OCI-LY7 (cell line): ENCODE measurements around the gene CACNA2D2. TPM values are rescaled to one million over a fixed set of nuclear protein-coding genes. Genes with fewer than 3 reads are reported as not detected.

Source experiments
- BruUV-seq: library from RNA; stranded (reverse); fragments of 400-500 nt; replicated peaks from 2 replicates; lab custom pipeline; 2021; lab: Mats Ljungman, UMichigan
- CTCF ChIA-PET: fragments of 300-600 bp; sonication (Branson Sonifier 250); formaldehyde crosslinking; loops from one replicate; lab custom pipeline; 2022; ENCODE audit warnings: antibody characterized with exemption; ENCODE audit not compliant: unreplicated experiment; lab: Charles Lee
- POLR2A ChIA-PET: fragments of 300-600 bp; sonication (Branson Sonifier 250); formaldehyde crosslinking; loops from one replicate; lab custom pipeline; 2022; ENCODE audit warnings: antibody characterized with exemption; lab: Charles Lee
- DNase-seq: peaks from one replicate; pipeline ENCODE4 v3.0.0-alpha.2; 2015; ENCODE audit warnings: low spot score
- H2AFZ ChIP-seq: fragments of 200-600 bp; sonication (generic), shearing (Covaris generic); 2 replicates; pipeline ENCODE4 v1.6.1; 2014; ENCODE audit warnings: mild to moderate bottlenecking, antibody characterized with exemption, low read length, moderate library complexity
- H3K27ac ChIP-seq: fragments of 200-600 bp; sonication (generic); 2 replicates; pipeline ENCODE4 v1.5.1; 2014; ENCODE audit warnings: mixed run types, low read depth, mild to moderate bottlenecking, moderate library complexity, low read length, inconsistent platforms; ENCODE audit not compliant: poor library complexity, severe bottlenecking
- H3K36me3 ChIP-seq: fragments of 200-600 bp; sonication (generic); 2 replicates; pipeline ENCODE4 v1.6.1; 2014; ENCODE audit warnings: mild to moderate bottlenecking, antibody characterized with exemption, low read length, moderate library complexity, mixed read lengths; ENCODE audit not compliant: insufficient read depth
- H3K4me1 ChIP-seq: fragments of 200-600 bp; sonication (generic); 2 replicates; pipeline ENCODE4 v1.5.1; 2014; ENCODE audit warnings: mild to moderate bottlenecking, low read length; ENCODE audit not compliant: insufficient read depth, poor library complexity, severe bottlenecking
- H3K4me2 ChIP-seq: fragments of 200-600 bp; sonication (generic); 2 replicates; pipeline ENCODE4 v1.6.1; 2014; ENCODE audit warnings: mild to moderate bottlenecking, low read length
- H3K4me3 ChIP-seq: fragments of 200-600 bp; sonication (generic); 2 replicates; pipeline ENCODE4 v1.5.1; 2014; ENCODE audit warnings: mild to moderate bottlenecking, low read depth, low read length; ENCODE audit not compliant: poor library complexity, severe bottlenecking
- H3K79me2 ChIP-seq: fragments of 200-600 bp; sonication (generic); 2 replicates; pipeline ENCODE4 v1.6.1; 2016; ENCODE audit warnings: low read depth, mild to moderate bottlenecking, low read length, moderate library complexity, mixed read lengths; ENCODE audit not compliant: insufficient read depth
- H3K9me2 ChIP-seq: fragments of 200-600 bp; sonication (generic); 2 replicates; pipeline ENCODE4 v1.6.1; 2016; ENCODE audit warnings: mild to moderate bottlenecking, low read length, mixed read lengths; ENCODE audit not compliant: insufficient read depth
- H3K9me3 ChIP-seq: fragments of 200-600 bp; sonication (generic); 2 replicates; pipeline ENCODE4 v1.6.1; 2014; ENCODE audit warnings: mild to moderate bottlenecking, mixed run types, low read length, mixed read lengths
- H4K20me1 ChIP-seq: fragments of 200-600 bp; sonication (generic); 2 replicates; pipeline ENCODE4 v1.6.1; 2014; ENCODE audit warnings: mild to moderate bottlenecking, antibody characterized with exemption, low read length, moderate library complexity, mixed read lengths; ENCODE audit not compliant: insufficient read depth
- EZH2phosphoT487 ChIP-seq: fragments of 200-600 bp; sonication (generic); IDR thresholded peaks from 2 replicates; pipeline ENCODE4 v1.6.1; 2018; ENCODE audit warnings: low read depth, borderline replicate concordance, mild to moderate bottlenecking, mixed run types, antibody characterized with exemption, low read length, moderate library complexity, mixed read lengths
- intact Hi-C: fragments of 100-400 bp; cut with micrococcal nuclease; formaldehyde crosslinking; loops from one replicate; pipeline ENCODE4 v1.10.0; 2022; ENCODE audit not compliant: unreplicated experiment
- total RNA-seq, 2 experiments: library from RNA; depleted of rRNA in 1 of 2; stranded (reverse); fragments of >200 nt in 1 of 2; shearing (Covaris generic) in 1 of 2; gene quantifications; 2 replicates each; pipeline ENCODE4 v1.2.3, GENCODE V29; 2014 to 2022
- TF ChIP-seq, protein P1 (sequence below): fragments of 200-600 bp; sonication (generic); conservative IDR thresholded peaks from 2 replicates; pipeline ENCODE4 v1.5.1; 2014; ENCODE audit warnings: mild to moderate bottlenecking, antibody characterized with exemption, low read length, moderate library complexity, mixed read lengths

The CACNA2D2 gene
- total RNA-seq, 2 experiments from 2014 or later: 0.09 to 0.21 TPM

DNA sequence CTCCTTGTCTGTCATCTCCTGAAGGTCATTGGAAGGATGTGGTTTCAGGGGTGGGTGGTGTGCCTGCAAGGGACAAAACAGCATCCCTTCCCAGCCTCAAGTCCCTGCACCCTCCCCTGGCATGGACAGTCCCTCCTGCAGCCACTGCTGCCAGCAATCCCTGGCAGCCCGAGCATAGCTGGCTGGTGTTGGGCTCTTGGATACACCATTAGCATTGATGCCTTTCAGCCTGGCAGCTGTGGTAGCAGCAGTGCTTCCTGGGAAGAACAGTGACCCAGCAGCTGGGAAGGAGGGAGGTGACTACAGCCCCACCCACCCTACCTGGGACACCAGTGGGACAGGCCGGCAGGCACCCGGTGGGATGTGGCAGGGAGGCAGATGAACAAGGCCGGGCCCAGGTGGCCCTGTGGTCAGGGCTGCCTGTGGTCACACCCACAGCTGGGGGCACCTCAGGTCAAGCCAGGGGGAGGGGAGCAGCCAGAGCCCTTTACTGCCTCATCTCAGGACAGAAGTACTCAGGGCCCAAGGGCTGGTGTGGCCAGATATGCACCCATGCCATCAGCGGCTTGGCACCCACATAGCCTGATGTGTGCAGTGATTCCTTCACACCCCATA, 111.2 kb downstream of the CACNA2D2 start:
- no TSS peak for BruUV-seq
- Histone ChIP-seq H3K4me2 (no peak overlapping the region), H3K4me1 (no peaks in the 10 kb centered on the region), H3K9me2 (no peaks in the 10 kb centered on the region), H3K9me3 (no peaks in the 10 kb centered on the region), H4K20me1 (no peaks in the 10 kb centered on the region), H3K27ac (no peak overlapping the region), H2AFZ (no peak overlapping the region), H3K36me3 (no peaks in the 10 kb centered on the region), H3K4me3 (no peak overlapping the region), H3K79me2 (no peaks in the 10 kb centered on the region)
- no peak for DNase-seq
- CTCF ChIA-PET: interaction anchor here (1.1 kb wide), 1 partner anchor 13 kb away, joined by 3 read pairs; no protein-coding TSS in a partner anchor
- intact Hi-C loops: no loop called here
- TF ChIP-seq EZH2phosphoT487: no peak
- TF ChIP-seq, protein P1, sequence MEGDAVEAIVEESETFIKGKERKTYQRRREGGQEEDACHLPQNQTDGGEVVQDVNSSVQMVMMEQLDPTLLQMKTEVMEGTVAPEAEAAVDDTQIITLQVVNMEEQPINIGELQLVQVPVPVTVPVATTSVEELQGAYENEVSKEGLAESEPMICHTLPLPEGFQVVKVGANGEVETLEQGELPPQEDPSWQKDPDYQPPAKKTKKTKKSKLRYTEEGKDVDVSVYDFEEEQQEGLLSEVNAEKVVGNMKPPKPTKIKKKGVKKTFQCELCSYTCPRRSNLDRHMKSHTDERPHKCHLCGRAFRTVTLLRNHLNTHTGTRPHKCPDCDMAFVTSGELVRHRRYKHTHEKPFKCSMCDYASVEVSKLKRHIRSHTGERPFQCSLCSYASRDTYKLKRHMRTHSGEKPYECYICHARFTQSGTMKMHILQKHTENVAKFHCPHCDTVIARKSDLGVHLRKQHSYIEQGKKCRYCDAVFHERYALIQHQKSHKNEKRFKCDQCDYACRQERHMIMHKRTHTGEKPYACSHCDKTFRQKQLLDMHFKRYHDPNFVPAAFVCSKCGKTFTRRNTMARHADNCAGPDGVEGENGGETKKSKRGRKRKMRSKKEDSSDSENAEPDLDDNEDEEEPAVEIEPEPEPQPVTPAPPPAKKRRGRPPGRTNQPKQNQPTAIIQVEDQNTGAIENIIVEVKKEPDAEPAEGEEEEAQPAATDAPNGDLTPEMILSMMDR: no peak
- POLR2A ChIA-PET: interaction anchor here (0.6 kb wide), 1 partner anchor 78 kb away, joined by 5 read pairs; no protein-coding TSS in a partner anchor

DNA sequence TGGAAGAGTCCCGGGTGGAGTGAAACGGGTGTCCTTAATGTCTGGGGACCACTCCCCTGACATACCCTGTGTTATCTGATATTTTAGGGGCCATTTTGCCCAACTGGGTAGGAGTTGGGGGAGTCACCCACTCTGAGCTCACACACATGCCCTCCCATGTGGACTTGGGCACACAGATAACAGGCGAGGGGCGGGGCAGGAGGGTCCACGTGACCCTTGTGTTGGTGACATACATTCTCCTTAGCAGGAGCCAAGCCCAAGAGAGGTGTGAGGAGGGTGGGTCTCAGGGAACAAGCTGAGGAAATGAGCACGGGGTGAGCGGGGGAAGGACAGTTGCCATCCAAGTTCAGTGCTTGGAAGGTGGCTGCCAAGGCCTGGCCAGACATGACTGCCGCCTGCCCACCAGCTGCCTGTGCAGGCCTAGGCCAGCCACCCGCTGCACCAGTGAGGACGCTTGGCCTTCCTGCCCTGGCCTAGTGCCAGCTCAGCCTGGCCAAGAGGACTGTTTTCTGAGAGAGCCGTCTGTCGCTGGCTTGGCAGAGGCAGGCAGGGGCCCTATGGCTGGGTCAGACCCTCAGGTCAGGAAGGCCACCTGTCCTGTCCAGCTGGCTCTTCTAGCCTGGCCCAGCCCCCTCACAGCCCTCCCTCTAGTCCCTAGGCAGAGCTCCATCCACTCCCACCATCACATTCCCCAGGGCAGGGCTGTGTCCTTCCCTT, 112.8 kb downstream of the CACNA2D2 start:
- Histone ChIP-seq H3K4me2 (no peak overlapping the region), H3K27ac (no peak overlapping the region), H3K36me3 (no peaks in the 10 kb centered on the region), H3K79me2 (no peaks in the 10 kb centered on the region), H4K20me1 (no peaks in the 10 kb centered on the region), H2AFZ (no peak overlapping the region), H3K4me3 (no peak overlapping the region), H3K4me1 (no peaks in the 10 kb centered on the region), H3K9me3 (no peaks in the 10 kb centered on the region), H3K9me2 (no peaks in the 10 kb centered on the region)
- BruUV-seq: no TSS peak
- intact Hi-C loops: no loop called here
- no peak for DNase-seq
- POLR2A ChIA-PET: no interaction called here
- CTCF ChIA-PET: no interaction called here
- no peak for TF ChIP-seq EZH2phosphoT487

DNA sequence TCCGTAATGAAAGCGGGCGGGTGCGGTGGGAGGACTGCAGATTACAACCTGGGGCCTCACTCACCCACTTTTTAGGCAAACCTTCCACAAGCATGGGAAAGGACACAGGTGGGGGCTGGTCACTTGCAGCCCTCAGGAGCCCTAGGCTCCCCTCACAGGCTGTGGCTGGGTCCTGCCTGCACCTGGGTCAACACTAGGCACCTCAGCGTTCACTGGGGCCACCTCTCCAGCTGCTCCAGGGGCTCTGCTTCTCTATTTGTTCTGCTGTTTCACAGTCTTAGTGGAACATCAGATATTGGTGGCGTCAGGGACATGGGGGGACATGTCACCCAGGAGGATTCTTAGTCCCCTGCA, 114.0 kb downstream of the CACNA2D2 start:
- no peak for DNase-seq
- no peak overlapping the region for H2AFZ ChIP-seq
- no peaks in the 10 kb centered on the region for H4K20me1 ChIP-seq
- intact Hi-C loops: no loop called here
- ChIA-PET CTCF (interaction anchor here (0.6 kb wide), 1 partner anchor 40 kb away, joined by 8 read pairs; no protein-coding TSS in a partner anchor), POLR2A (no interaction called here)
- H3K4me2 ChIP-seq: no peak overlapping the region
- TF ChIP-seq, protein P1: no peak
- no peak for TF ChIP-seq EZH2phosphoT487
- no peaks in the 10 kb centered on the region for H3K9me2 ChIP-seq
- H3K79me2 ChIP-seq: no peaks in the 10 kb centered on the region
- H3K27ac ChIP-seq: no peak overlapping the region
- no peaks in the 10 kb centered on the region for H3K36me3 ChIP-seq
- BruUV-seq: no TSS peak
- no peaks in the 10 kb centered on the region for H3K4me1 ChIP-seq
- no peak overlapping the region for H3K4me3 ChIP-seq
- H3K9me3 ChIP-seq: no peaks in the 10 kb centered on the region
